A673 (cell line): Measurements from ENCODE around the gene CSNK1A1L.
A peak's percentile ranks its signal among the peaks of the same experiment; 100 is the strongest.

Experiments used
- EZH2 ChIP-seq: fragments of 200-600 bp; sonication (generic); IDR thresholded peaks from 2 replicates; pipeline ENCODE4 v1.6.1; 2017; ENCODE audit warnings: borderline replicate concordance, low read depth, mild to moderate bottlenecking, mixed read lengths, antibody characterized with exemption, low read length; ENCODE audit not compliant: poor library complexity, severe bottlenecking
- TF ChIP-seq, protein P1 (sequence below): fragments of 300-800, 200-600 bp; sonication (generic); conservative IDR thresholded peaks from 2 replicates; pipeline ENCODE4 v1.5.1; 2017; ENCODE audit warnings: low read depth, mild to moderate bottlenecking, antibody characterized with exemption, low read length, moderate library complexity, mixed read lengths

DNA sequence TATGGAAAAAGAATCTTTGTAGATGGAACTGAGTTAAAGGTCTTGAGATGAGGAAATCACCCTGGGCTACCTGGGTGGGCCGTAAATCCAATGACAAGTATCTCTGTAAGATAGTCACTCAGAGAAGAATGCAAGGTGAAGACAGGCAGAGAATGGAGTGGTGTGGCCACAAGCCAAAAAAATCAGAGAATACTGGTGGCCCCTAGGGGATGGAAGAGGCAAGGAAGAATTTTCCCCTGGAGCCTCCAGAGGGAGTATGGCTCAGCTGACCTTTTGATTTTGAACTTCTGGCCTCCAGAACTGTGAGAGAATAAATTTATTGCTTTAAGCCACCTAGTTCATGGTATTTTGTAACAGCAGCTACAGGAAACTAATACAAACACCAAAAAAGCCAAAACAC, 32.7 kb upstream of the CSNK1A1L start:
- TF ChIP-seq, protein P1, sequence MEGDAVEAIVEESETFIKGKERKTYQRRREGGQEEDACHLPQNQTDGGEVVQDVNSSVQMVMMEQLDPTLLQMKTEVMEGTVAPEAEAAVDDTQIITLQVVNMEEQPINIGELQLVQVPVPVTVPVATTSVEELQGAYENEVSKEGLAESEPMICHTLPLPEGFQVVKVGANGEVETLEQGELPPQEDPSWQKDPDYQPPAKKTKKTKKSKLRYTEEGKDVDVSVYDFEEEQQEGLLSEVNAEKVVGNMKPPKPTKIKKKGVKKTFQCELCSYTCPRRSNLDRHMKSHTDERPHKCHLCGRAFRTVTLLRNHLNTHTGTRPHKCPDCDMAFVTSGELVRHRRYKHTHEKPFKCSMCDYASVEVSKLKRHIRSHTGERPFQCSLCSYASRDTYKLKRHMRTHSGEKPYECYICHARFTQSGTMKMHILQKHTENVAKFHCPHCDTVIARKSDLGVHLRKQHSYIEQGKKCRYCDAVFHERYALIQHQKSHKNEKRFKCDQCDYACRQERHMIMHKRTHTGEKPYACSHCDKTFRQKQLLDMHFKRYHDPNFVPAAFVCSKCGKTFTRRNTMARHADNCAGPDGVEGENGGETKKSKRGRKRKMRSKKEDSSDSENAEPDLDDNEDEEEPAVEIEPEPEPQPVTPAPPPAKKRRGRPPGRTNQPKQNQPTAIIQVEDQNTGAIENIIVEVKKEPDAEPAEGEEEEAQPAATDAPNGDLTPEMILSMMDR, result peak; percentile 41
- no peak for TF ChIP-seq EZH2
